GM18508 (cell line): Measurements from ENCODE around the gene THAP4.

Experiments
- ATAC-seq: cut with Tn5 transposase; IDR thresholded peaks from one replicate; pipeline ENCODE4 v1.9.1; 2021; ENCODE audit warnings: moderate number of reproducible peaks; ENCODE audit not compliant: insufficient read depth, unreplicated experiment

Gene THAP4

DNA sequence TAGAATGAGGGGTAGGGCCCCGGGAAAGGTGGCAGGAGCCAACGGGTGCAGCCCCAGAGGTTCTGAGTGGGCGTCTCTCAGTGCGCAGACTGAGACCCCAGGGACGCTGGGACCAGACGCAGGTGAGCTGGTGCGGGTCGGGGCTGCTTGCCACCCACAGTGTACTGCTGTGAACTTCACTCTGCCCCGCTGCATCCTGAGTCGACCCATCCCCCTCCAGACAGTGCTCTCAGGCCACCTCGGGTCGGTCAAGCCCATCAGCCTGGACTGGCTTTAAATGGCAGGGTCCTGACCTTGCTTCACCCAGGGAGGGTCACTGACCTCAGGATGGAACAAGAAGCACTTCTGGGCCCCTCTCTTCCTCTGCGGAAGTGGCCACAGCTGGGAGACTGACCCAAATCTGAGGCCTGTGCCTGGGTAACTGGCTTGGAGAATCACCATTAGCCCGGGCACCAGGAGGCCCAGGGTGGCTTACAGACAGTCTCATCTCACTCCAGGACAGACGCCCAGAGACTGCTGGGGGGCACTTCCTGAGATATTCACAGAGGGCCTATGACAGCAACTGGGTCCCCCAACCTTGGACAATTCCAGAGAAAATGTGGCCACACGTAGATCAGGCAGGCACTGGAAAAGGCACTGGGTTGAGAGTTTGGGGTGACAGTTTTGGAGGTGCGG lies 102.1 kb downstream of the THAP4 start:
- no peak for ATAC-seq
